DMS153 treated with DMSO at 0.1 percent for 48 hours (cell line): ENCODE data around the gene HTRA3.

ENCODE experiments used
- DNase-seq: peaks from one replicate; lab custom pipeline; 2025; ENCODE audit not compliant: unreplicated experiment; lab: John Stamatoyannopoulos, UW

The HTRA3 gene

GRCh38 chr4:8269535-8270417, at the start of gene HTRA3:
TSS of gene HTRA3 (plus strand) at chr4:8269754. CDS start at chr4:8269969, 215 bp downstream.
- no peak for DNase-seq

- no peak for DNase-seq
These were observed 48.7 kb upstream of the HTRA3 start for GRCh38 chr4:8220661-8221450.

- DNase-seq = no peak
These were observed 48.1 kb upstream of the HTRA3 start for GRCh38 chr4:8221476-8221875.

- no peak for DNase-seq
These were observed 47.6 kb upstream of the HTRA3 start for GRCh38 chr4:8221985-8222384.

GRCh38 chr4:8222609-8223388, 46.8 kb upstream of the HTRA3 start:
- DNase-seq = no peak

GRCh38 chr4:8224267-8224974, 45.1 kb upstream of the HTRA3 start:
- no peak for DNase-seq

- DNase-seq = no peak
These were observed 44.5 kb upstream of the HTRA3 start for GRCh38 chr4:8224975-8225625.

- no peak for DNase-seq
These were observed 43.7 kb upstream of the HTRA3 start for GRCh38 chr4:8225706-8226443.

- no peak for DNase-seq
These were observed 42.3 kb upstream of the HTRA3 start for GRCh38 chr4:8227201-8227770.

- no peak for DNase-seq
These were observed 41.7 kb upstream of the HTRA3 start for GRCh38 chr4:8227771-8228318.

- no peak for DNase-seq
These were observed 41.0 kb upstream of the HTRA3 start for GRCh38 chr4:8228319-8229250.

- DNase-seq = no peak
These were observed 40.1 kb upstream of the HTRA3 start for GRCh38 chr4:8229331-8229975.

- no peak for DNase-seq
These were observed 39.5 kb upstream of the HTRA3 start for GRCh38 chr4:8230033-8230432.

GRCh38 chr4:8230891-8231290, 38.7 kb upstream of the HTRA3 start:
- no peak for DNase-seq

- DNase-seq = no peak
These were observed 38.0 kb upstream of the HTRA3 start for GRCh38 chr4:8231551-8232049.

GRCh38 chr4:8232748-8233147, 36.8 kb upstream of the HTRA3 start:
- DNase-seq = no peak
